CD4-positive, alpha-beta memory T cell (primary cell): ENCODE results near the gene POTEF. TPM values are rescaled to one million over a fixed set of nuclear protein-coding genes. Genes with fewer than 3 reads are reported as not detected.
"Not testable (repeated sequence)": the region's sequence is repeated elsewhere in the genome, so short reads cannot be mapped to it uniquely, and the experiment has no call there.

Experiments
- CTCF ChIA-PET: fragments of 350-600 bp; sonication (Branson Sonifier 250); formaldehyde crosslinking; loops from one replicate; lab custom pipeline; 2021; ENCODE audit warnings: inconsistent platforms; ENCODE audit not compliant: partially characterized antibody; lab: Charles Lee
- POLR2A ChIA-PET: fragments of 350-600 bp; sonication (Branson Sonifier 250); formaldehyde crosslinking; loops from one replicate; lab custom pipeline; 2021; ENCODE audit not compliant: partially characterized antibody; lab: Charles Lee
- DNase-seq, 5 donors: peaks; one replicate each; pipeline versions ENCODE4 v3.0.0 to v3.0.0-alpha.2; 2020 to 2022; ENCODE audit warnings: mixed read lengths in 1 of 5
- H3K27ac ChIP-seq: one replicate; pipeline ENCODE4 v1.7.0; 2013; ENCODE audit warnings: low read depth, low read length
- H3K27me3 ChIP-seq: 2 replicates; pipeline ENCODE4 v1.7.0; 2013; ENCODE audit warnings: mild to moderate bottlenecking, low read length, moderate library complexity; ENCODE audit not compliant: insufficient read depth
- H3K36me3 ChIP-seq: 2 replicates; pipeline ENCODE4 v1.7.0; 2013; ENCODE audit warnings: mild to moderate bottlenecking, low read length, moderate library complexity; ENCODE audit not compliant: insufficient read depth
- H3K4me1 ChIP-seq: 2 replicates; pipeline ENCODE4 v1.7.0; 2013; ENCODE audit warnings: mild to moderate bottlenecking, low read length, moderate library complexity; ENCODE audit not compliant: insufficient read depth
- H3K4me3 ChIP-seq, 2 donors: one replicate each; pipeline ENCODE4 v1.7.0; 2013; ENCODE audit warnings: low read length in 2 of 2, mild to moderate bottlenecking in 1 of 2
- H3K9me3 ChIP-seq, 2 donors: one replicate each; pipeline ENCODE4 v1.7.0; 2013; ENCODE audit warnings: low read length in 2 of 2, control low read depth in 1 of 2; ENCODE audit not compliant: control insufficient read depth in 1 of 2
- H3K27ac Mint-ChIP-seq, 7 donors: one replicate each; pipeline ENCODE4 v1.8.0; 2020 to 2021; ENCODE audit warnings: mixed read lengths in 7 of 7, mild to moderate bottlenecking in 6 of 7, inconsistent platforms in 3 of 7, moderate library complexity in 3 of 7
- H3K27me3 Mint-ChIP-seq, 2 donors: one replicate each; pipeline ENCODE4 v1.8.0; 2020 to 2021; ENCODE audit warnings: mixed read lengths in 2 of 2
- H3K36me3 Mint-ChIP-seq, 2 donors: one replicate each; pipeline ENCODE4 v1.8.0; 2020 to 2021; ENCODE audit warnings: mixed read lengths in 2 of 2, inconsistent platforms in 1 of 2, mild to moderate bottlenecking in 1 of 2
- H3K4me1 Mint-ChIP-seq, 4 donors: one replicate each; pipeline ENCODE4 v1.8.0; 2020 to 2021; ENCODE audit warnings: mixed read lengths in 4 of 4, mild to moderate bottlenecking in 1 of 4
- H3K4me3 Mint-ChIP-seq, 8 donors: one replicate each; pipeline ENCODE4 v1.8.0; 2020 to 2021; ENCODE audit warnings: mixed read lengths in 8 of 8, mild to moderate bottlenecking in 7 of 8, moderate library complexity in 6 of 8, inconsistent platforms in 3 of 8
- H3K9me3 Mint-ChIP-seq, 8 donors: one replicate each; pipeline ENCODE4 v1.8.0; 2020 to 2021; ENCODE audit warnings: mixed read lengths in 8 of 8, mild to moderate bottlenecking in 5 of 8, inconsistent platforms in 3 of 8, moderate library complexity in 1 of 8
- intact Hi-C: fragments of 100-400 bp; cut with micrococcal nuclease; formaldehyde crosslinking; loops from one replicate; pipeline ENCODE4 v1.15.1; 2023
- polyA plus RNA-seq, 2 donors: library from polyadenylated mRNA; unstranded; fragments of 300-500 nt; fragmentation: Illumina TruSeq; gene quantifications; one replicate each; pipeline ENCODE4 v1.2.3, GENCODE V29; 2021
- total RNA-seq, 2 experiments: library from RNA; stranded (reverse); gene quantifications; one replicate each; pipeline ENCODE4 v1.2.3, GENCODE V29; 2021

The POTEF gene
- total RNA-seq (not detected), polyA plus RNA-seq (under 1 TPM in 1 of 2 donors, not detected in 1; 0.16 TPM)

GRCh38 chr2:130129120-130129829, at the start of gene POTEF:
Gene POTEF (minus strand): TSS chr2:130129222. CDS start chr2:130120515, 8,707 bp downstream.
- peak within 1 kb of the TSS in 1 of 8 donors; percentile 35 for H3K4me3 Mint-ChIP-seq
- H3K9me3 ChIP-seq, H3K27ac Mint-ChIP-seq, H3K4me1 ChIP-seq, H3K27me3 ChIP-seq, H3K36me3 Mint-ChIP-seq, H3K4me3 ChIP-seq, H3K36me3 ChIP-seq, DNase-seq, H3K4me1 Mint-ChIP-seq, H3K27ac ChIP-seq, intact Hi-C loops, POLR2A ChIA-PET, CTCF ChIA-PET, H3K27me3 Mint-ChIP-seq, H3K9me3 Mint-ChIP-seq: not testable (repeated sequence)

- CTCF ChIA-PET, H3K27ac ChIP-seq, H3K9me3 ChIP-seq, POLR2A ChIA-PET, DNase-seq, H3K4me3 ChIP-seq, H3K27ac Mint-ChIP-seq, H3K4me1 ChIP-seq, H3K27me3 Mint-ChIP-seq, H3K27me3 ChIP-seq, H3K9me3 Mint-ChIP-seq, intact Hi-C loops: not testable (repeated sequence)
- H3K4me1 Mint-ChIP-seq: peaks cover 5 to 11% (median 10%) of the 10 kb centered on the region in 4 donors
- H3K36me3 ChIP-seq: peaks cover 20% of the 10 kb centered on the region
- H3K36me3 Mint-ChIP-seq: peaks cover 29 to 51% of the 10 kb centered on the region in 2 donors
- peak overlapping the region in 1 of 8 donors; percentile 15 for H3K4me3 Mint-ChIP-seq
Observed at GRCh38 chr2:130174866-130175265, 45.8 kb upstream of the POTEF start.

GRCh38 chr2:130169896-130170295, 40.9 kb upstream of the POTEF start:
- intact Hi-C loops: no loop called here
- Mint-ChIP-seq H3K27me3 (no peaks in the 10 kb centered on the region), H3K4me3 (no peak overlapping the region), H3K27ac (no peak overlapping the region), H3K4me1 (no peaks in the 10 kb centered on the region), H3K9me3 (no peaks in the 10 kb centered on the region), H3K36me3 (peaks cover 42 to 64% of the 10 kb centered on the region in 2 donors)
- H3K4me3 ChIP-seq: no peak overlapping the region
- no peaks in the 10 kb centered on the region for H3K27me3 ChIP-seq
- H3K9me3 ChIP-seq: no peaks in the 10 kb centered on the region
- H3K36me3 ChIP-seq: peaks cover 39% of the 10 kb centered on the region
- no peaks in the 10 kb centered on the region for H3K4me1 ChIP-seq
- CTCF ChIA-PET: no interaction called here
- POLR2A ChIA-PET: interaction anchor here (1.1 kb wide), 1 partner anchor 11 kb away, joined by 3 read pairs; no protein-coding TSS in a partner anchor
- H3K27ac ChIP-seq: no peak overlapping the region
- DNase-seq: no peak

GRCh38 chr2:130169163-130169562, 40.1 kb upstream of the POTEF start:
- H3K27ac Mint-ChIP-seq, DNase-seq, H3K9me3 ChIP-seq, H3K4me1 ChIP-seq, H3K27ac ChIP-seq, POLR2A ChIA-PET, H3K27me3 ChIP-seq, H3K4me3 Mint-ChIP-seq, intact Hi-C loops, H3K9me3 Mint-ChIP-seq, H3K4me3 ChIP-seq, H3K4me1 Mint-ChIP-seq, CTCF ChIA-PET, H3K27me3 Mint-ChIP-seq: not testable (repeated sequence)
- H3K36me3 ChIP-seq: peaks cover 39% of the 10 kb centered on the region
- peaks cover 46 to 63% of the 10 kb centered on the region in 2 donors for H3K36me3 Mint-ChIP-seq

- H3K4me1 Mint-ChIP-seq, H3K27ac Mint-ChIP-seq, H3K4me3 Mint-ChIP-seq, H3K4me1 ChIP-seq, H3K27me3 ChIP-seq, H3K4me3 ChIP-seq, DNase-seq, intact Hi-C loops, H3K27me3 Mint-ChIP-seq, H3K9me3 Mint-ChIP-seq, H3K27ac ChIP-seq, CTCF ChIA-PET, H3K9me3 ChIP-seq, POLR2A ChIA-PET: not testable (repeated sequence)
- H3K36me3 ChIP-seq: peaks cover 39% of the 10 kb centered on the region
- H3K36me3 Mint-ChIP-seq: peaks cover 46 to 59% of the 10 kb centered on the region in 2 donors
Observed at GRCh38 chr2:130166611-130167010, 37.6 kb upstream of the POTEF start.

GRCh38 chr2:130165293-130166016, 36.4 kb upstream of the POTEF start:
- no peaks in the 10 kb centered on the region for H3K9me3 ChIP-seq
- H3K4me3 ChIP-seq: no peak overlapping the region
- H3K27ac ChIP-seq: no peak overlapping the region
- intact Hi-C loops: no loop called here
- H3K4me3 Mint-ChIP-seq: no peak overlapping the region
- POLR2A ChIA-PET: no interaction called here
- no peaks in the 10 kb centered on the region for H3K27me3 Mint-ChIP-seq
- no peaks in the 10 kb centered on the region for H3K4me1 ChIP-seq
- no peaks in the 10 kb centered on the region for H3K4me1 Mint-ChIP-seq
- peaks cover 39% of the 10 kb centered on the region for H3K36me3 ChIP-seq
- H3K36me3 Mint-ChIP-seq: peaks cover 42 to 61% of the 10 kb centered on the region in 2 donors
- no peak for DNase-seq
- no peaks in the 10 kb centered on the region for H3K27me3 ChIP-seq
- no peaks in the 10 kb centered on the region for H3K9me3 Mint-ChIP-seq
- peak overlapping the region in 1 of 7 donors; percentile 29 for H3K27ac Mint-ChIP-seq
- CTCF ChIA-PET: no interaction called here

- Mint-ChIP-seq H3K4me3 (no peak overlapping the region), H3K27ac (no peak overlapping the region), H3K9me3 (no peaks in the 10 kb centered on the region), H3K27me3 (no peaks in the 10 kb centered on the region), H3K36me3 (peaks cover 33 to 65% of the 10 kb centered on the region in 2 donors), H3K4me1 (peaks cover 0 to 6% (median 1%) of the 10 kb centered on the region in 4 donors)
- H3K27ac ChIP-seq: no peak overlapping the region
- DNase-seq: no peak
- H3K36me3 ChIP-seq: peaks cover 33% of the 10 kb centered on the region
- CTCF ChIA-PET: no interaction called here
- intact Hi-C loops: no loop called here
- no peak overlapping the region for H3K4me3 ChIP-seq
- no peaks in the 10 kb centered on the region for H3K4me1 ChIP-seq
- no peaks in the 10 kb centered on the region for H3K9me3 ChIP-seq
- H3K27me3 ChIP-seq: no peaks in the 10 kb centered on the region
- POLR2A ChIA-PET: no interaction called here
Observed at GRCh38 chr2:130162968-130163367, 33.9 kb upstream of the POTEF start.
